ENCODE measurements around the gene TBPL1.

GRCh38 chr6:133957780-133958242, 4.8 kb downstream of the TBPL1 start:
- TF ChIP-seq, protein P1, sequence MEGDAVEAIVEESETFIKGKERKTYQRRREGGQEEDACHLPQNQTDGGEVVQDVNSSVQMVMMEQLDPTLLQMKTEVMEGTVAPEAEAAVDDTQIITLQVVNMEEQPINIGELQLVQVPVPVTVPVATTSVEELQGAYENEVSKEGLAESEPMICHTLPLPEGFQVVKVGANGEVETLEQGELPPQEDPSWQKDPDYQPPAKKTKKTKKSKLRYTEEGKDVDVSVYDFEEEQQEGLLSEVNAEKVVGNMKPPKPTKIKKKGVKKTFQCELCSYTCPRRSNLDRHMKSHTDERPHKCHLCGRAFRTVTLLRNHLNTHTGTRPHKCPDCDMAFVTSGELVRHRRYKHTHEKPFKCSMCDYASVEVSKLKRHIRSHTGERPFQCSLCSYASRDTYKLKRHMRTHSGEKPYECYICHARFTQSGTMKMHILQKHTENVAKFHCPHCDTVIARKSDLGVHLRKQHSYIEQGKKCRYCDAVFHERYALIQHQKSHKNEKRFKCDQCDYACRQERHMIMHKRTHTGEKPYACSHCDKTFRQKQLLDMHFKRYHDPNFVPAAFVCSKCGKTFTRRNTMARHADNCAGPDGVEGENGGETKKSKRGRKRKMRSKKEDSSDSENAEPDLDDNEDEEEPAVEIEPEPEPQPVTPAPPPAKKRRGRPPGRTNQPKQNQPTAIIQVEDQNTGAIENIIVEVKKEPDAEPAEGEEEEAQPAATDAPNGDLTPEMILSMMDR (IDR thresholded peaks at IDR 0.05), result no peak
- no peak for TF ChIP-seq POLR2A (IDR thresholded peaks at IDR 0.05)
